Prostate gland (tissue), 2 donors: ENCODE data around the gene SCN3A. TPM values are rescaled to one million over a fixed set of nuclear protein-coding genes. Genes with fewer than 3 reads are reported as not detected.

Source experiments
- DNase-seq: peaks from one replicate; pipeline ENCODE4 v3.0.0-alpha.2; 2019; ENCODE audit warnings: low spot score
- H3K27ac ChIP-seq, 2 donors: fragments of 200-600 bp; sonication (generic); 2 replicates each; pipeline ENCODE4 v1.5.1; 2017 to 2019
- H3K27me3 ChIP-seq: fragments of 200-600 bp; sonication (generic); replicated peaks from 2 replicates; pipeline ENCODE4 v1.5.1; 2019; ENCODE audit not compliant: insufficient read depth
- H3K36me3 ChIP-seq, 2 donors: fragments of 200-600 bp; sonication (generic); 1 replicate in 1 of 2; 2 replicates in 1 of 2; pipeline versions ENCODE4 v1.5.1 to v1.8.1; 2017 to 2019
- H3K4me1 ChIP-seq: fragments of 200-600 bp; sonication (generic); replicated peaks from 2 replicates; pipeline ENCODE4 v1.5.1; 2019
- H3K4me3 ChIP-seq, 2 donors: fragments of 200-600 bp; sonication (generic); 2 replicates each; pipeline ENCODE4 v1.5.1; 2017 to 2019
- H3K9me3 ChIP-seq: fragments of 200-600 bp; sonication (generic); 2 replicates; pipeline ENCODE4 v1.5.1; 2017
- POLR2A ChIP-seq: fragments of 450-650 bp; IDR thresholded peaks from one replicate; pipeline ENCODE4 v1.6.1; 2016; ENCODE audit warnings: antibody characterized with exemption, mild to moderate bottlenecking
- POLR2AphosphoS5 ChIP-seq: sonication (generic); formaldehyde crosslinking; IDR thresholded peaks from one replicate; pipeline ENCODE4 v1.6.1; 2017; ENCODE audit warnings: antibody characterized with exemption
- WGBS: methylation state at CpG from one replicate; pipeline ENCODE4 v1.1.5; 2018; 5-methylcytosine and 5-hydroxymethylcytosine counted together
- intact Hi-C: fragments of 100-400 bp; cut with DNase I; formaldehyde crosslinking; loops from one replicate; pipeline ENCODE4 v1.14.2; 2022
- total RNA-seq, 2 donors: library from RNA; depleted of rRNA; stranded (reverse); fragments of >200 nt; gene quantifications; one replicate each; pipeline ENCODE4 v1.1.0, GENCODE V29; 2016
- TF ChIP-seq, protein P1 (sequence below), 4 experiments: fragments of 200-600 bp in 2 of 4; fragments of 450-650 bp in 2 of 4; sonication (generic) in 2 of 4; IDR thresholded peaks; 1 replicate in 3 of 4; 2 replicates in 1 of 4; pipeline ENCODE4 v1.5.1; 2016 to 2019; ENCODE audit warnings: antibody characterized with exemption in 4 of 4, mild to moderate bottlenecking in 2 of 4, moderate library complexity in 2 of 4

SCN3A gene
- total RNA-seq, 2 donors from 2014 or later = 0.09 to 1.6 TPM

DNA sequence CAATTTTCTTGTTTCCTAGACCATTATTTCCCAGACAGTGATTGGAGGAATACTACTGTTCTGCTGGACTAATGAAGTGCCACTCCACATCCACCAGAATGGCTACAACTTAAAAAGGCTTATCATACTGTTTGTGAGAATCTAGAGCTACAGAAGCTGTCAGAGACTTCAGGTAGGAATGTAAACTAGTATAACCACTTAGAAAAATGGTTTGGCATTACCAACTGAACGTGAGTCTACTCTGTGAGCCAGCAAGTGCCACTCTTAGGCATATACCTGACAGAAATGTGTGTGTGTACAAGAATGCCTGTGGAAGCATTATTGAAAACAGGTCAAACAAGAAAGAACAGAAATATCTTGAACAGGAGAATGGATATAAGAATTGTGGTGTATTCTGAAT lies 4.2 kb upstream of the SCN3A start:
- Histone ChIP-seq H3K36me3 (no peaks in the 10 kb centered on the region), H3K4me1 (no peaks in the 10 kb centered on the region), H3K27me3 (no peaks in the 10 kb centered on the region), H3K9me3 (no peaks in the 10 kb centered on the region), H3K27ac (no peak overlapping the region), H3K4me3 (no peak overlapping the region)
- no peak for TF ChIP-seq POLR2AphosphoS5
- TF ChIP-seq POLR2A = no peak
- TF ChIP-seq, protein P1, sequence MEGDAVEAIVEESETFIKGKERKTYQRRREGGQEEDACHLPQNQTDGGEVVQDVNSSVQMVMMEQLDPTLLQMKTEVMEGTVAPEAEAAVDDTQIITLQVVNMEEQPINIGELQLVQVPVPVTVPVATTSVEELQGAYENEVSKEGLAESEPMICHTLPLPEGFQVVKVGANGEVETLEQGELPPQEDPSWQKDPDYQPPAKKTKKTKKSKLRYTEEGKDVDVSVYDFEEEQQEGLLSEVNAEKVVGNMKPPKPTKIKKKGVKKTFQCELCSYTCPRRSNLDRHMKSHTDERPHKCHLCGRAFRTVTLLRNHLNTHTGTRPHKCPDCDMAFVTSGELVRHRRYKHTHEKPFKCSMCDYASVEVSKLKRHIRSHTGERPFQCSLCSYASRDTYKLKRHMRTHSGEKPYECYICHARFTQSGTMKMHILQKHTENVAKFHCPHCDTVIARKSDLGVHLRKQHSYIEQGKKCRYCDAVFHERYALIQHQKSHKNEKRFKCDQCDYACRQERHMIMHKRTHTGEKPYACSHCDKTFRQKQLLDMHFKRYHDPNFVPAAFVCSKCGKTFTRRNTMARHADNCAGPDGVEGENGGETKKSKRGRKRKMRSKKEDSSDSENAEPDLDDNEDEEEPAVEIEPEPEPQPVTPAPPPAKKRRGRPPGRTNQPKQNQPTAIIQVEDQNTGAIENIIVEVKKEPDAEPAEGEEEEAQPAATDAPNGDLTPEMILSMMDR (IDR thresholded peaks at IDR 0.05) = no peak
- intact Hi-C loops = loop anchor here (10.0 kb wide), 1 partner anchor 193 kb away; no protein-coding TSS in a partner anchor
- DNase-seq = no peak
- WGBS = 52% methylated on average over 1 of the region's 1 CpG

DNA sequence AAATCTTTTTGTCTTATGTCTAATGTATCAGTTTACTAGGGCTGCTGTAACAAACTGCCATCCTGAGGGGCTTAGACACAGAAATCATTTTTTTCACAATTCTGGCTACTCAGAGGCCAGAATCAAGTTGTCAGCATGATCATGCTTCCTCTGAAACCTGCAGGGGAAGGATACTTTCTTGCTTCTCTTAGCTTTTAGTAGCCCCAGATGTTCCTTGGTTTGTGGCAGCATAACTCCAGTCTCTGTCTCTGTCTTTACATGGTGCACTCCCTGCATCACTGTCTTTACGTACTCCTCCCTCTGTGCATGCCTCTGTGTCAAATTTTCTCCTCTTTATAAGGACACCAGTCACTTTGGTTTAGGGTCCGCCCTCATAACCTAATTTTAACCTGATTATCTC lies 2.0 kb upstream of the SCN3A start:
- intact Hi-C loops = loop anchor here (10.0 kb wide), 1 partner anchor 191 kb away; no protein-coding TSS in a partner anchor
- no peak overlapping the region for H3K27ac ChIP-seq
- no peak for DNase-seq
- no peaks in the 10 kb centered on the region for H3K4me1 ChIP-seq
- no peaks in the 10 kb centered on the region for H3K9me3 ChIP-seq
- WGBS = 87% methylated on average over 2 of the region's 2 CpGs
- TF ChIP-seq POLR2AphosphoS5 = no peak
- TF ChIP-seq, protein P1 (IDR thresholded peaks at IDR 0.05) = no peak
- TF ChIP-seq POLR2A = no peak
- H3K36me3 ChIP-seq = no peaks in the 10 kb centered on the region
- no peak overlapping the region for H3K4me3 ChIP-seq
- no peaks in the 10 kb centered on the region for H3K27me3 ChIP-seq

DNA sequence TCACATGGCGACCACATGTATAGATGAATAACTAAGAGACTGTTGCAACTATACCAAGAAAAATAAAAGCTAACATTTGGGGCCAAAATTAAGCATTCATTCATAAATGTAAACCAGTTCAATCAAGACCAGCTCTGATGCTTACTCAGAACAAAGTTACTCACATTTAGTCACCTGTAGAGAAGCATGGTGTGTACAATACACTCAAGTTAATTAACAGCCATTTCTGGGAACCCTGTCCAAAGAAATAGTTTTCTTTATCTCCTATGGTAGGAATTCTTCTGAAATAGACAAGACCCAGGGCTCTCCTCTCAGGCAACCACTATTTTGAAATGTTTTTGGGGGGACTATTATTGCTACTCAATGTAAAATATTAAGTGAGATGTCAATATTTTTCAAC lies 1.6 kb downstream of the SCN3A start:
- Histone ChIP-seq H3K27ac (no peak overlapping the region), H3K4me1 (no peaks in the 10 kb centered on the region), H3K9me3 (no peaks in the 10 kb centered on the region), H3K4me3 (no peak overlapping the region), H3K36me3 (no peaks in the 10 kb centered on the region), H3K27me3 (no peaks in the 10 kb centered on the region)
- no peak for DNase-seq
- 84% methylated on average over 1 of the region's 1 CpG for WGBS
- TF ChIP-seq, protein P1 (IDR thresholded peaks at IDR 0.05) = no peak
- TF ChIP-seq POLR2A (no peak), POLR2AphosphoS5 (no peak)
- intact Hi-C loops = loop anchor here (10.0 kb wide), 1 partner anchor 187 kb away; no protein-coding TSS in a partner anchor

DNA sequence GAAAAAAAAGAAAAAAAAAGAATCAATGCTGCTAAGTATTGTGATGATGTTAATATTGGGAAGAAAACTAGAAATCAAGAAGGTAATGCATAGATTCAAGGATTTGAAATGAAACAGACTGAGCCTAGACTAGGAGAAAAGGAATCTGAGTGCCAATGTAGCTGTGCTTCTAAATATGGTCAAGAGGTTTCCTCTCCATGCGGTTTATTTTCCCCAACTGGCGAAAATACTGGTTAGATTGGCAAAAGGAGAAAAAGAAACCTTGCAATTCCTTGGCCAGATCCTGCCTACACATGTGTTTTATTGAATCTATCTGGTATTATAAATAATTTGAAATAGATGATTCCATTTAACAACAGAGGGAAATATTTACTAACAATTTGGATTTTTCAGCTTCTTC lies 5.7 kb downstream of the SCN3A start:
- Histone ChIP-seq H3K9me3 (no peaks in the 10 kb centered on the region), H3K36me3 (no peaks in the 10 kb centered on the region), H3K27me3 (no peaks in the 10 kb centered on the region), H3K4me3 (no peak overlapping the region), H3K4me1 (no peaks in the 10 kb centered on the region), H3K27ac (no peak overlapping the region)
- 72% methylated on average over 2 of the region's 2 CpGs for whole genome bisulfite sequencing
- intact Hi-C loops = no loop called here
- TF ChIP-seq POLR2A = no peak
- TF ChIP-seq POLR2AphosphoS5 = no peak
- TF ChIP-seq, protein P1 (IDR thresholded peaks at IDR 0.05) = no peak
- DNase-seq = no peak

DNA sequence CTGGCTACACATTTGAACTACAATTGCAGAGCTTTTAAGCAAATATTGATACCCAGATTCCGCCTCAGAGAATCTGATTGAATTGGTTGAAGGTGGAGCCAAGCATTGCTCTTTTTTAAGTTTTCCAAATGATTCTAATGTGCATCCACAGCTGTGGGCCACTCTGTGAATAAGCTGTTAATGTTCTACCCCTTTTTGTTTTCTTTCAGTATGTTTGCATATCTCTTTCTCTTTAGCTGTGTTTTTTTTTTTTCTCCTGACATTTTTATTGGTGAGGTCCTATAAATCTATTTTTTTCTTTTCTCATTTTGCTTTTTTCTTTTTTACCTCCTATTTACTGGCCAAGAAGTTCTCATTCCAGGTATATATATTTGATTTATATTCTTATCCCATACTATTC lies 6.5 kb downstream of the SCN3A start:
- no peaks in the 10 kb centered on the region for H3K4me1 ChIP-seq
- no peaks in the 10 kb centered on the region for H3K9me3 ChIP-seq
- H3K27me3 ChIP-seq = no peaks in the 10 kb centered on the region
- H3K27ac ChIP-seq = no peak overlapping the region
- WGBS = 58% methylated on average over 1 of the region's 1 CpG
- intact Hi-C loops = no loop called here
- no peak for DNase-seq
- TF ChIP-seq, protein P1 (IDR thresholded peaks at IDR 0.05) = no peak
- TF ChIP-seq POLR2A = no peak
- no peak for TF ChIP-seq POLR2AphosphoS5
- no peaks in the 10 kb centered on the region for H3K36me3 ChIP-seq
- H3K4me3 ChIP-seq = no peak overlapping the region
